IMR-90 (cell line): Measurements from ENCODE around the gene CST11. TPM values are rescaled to one million over a fixed set of nuclear protein-coding genes. Genes with fewer than 3 reads are reported as not detected.

Experiments
- ATAC-seq: fragments of 200-7000 bp; cut with Tn5 transposase; 2 replicates; pipeline ENCODE4 v1.9.1; 2020; ENCODE audit warnings: low read depth, mild to moderate bottlenecking, moderate library complexity
- BruUV-seq: library from RNA; stranded (reverse); fragments of 400-500 nt; replicated peaks from 2 replicates; lab custom pipeline; 2021; lab: Mats Ljungman, UMichigan
- CTCF ChIA-PET: fragments of 300-600 bp; formaldehyde crosslinking; extraction: SDS; loops from one replicate; lab custom pipeline; 2021; ENCODE audit warnings: antibody characterized with exemption; lab: Yijun Ruan, JAX
- POLR2A ChIA-PET: fragments of 300-600 bp; sonication (Branson Sonifier 250); formaldehyde crosslinking; loops from one replicate; lab custom pipeline; 2022; ENCODE audit warnings: antibody characterized with exemption; ENCODE audit not compliant: unreplicated experiment; lab: Charles Lee
- DNase-seq: peaks from one replicate; pipeline ENCODE4 v3.0.0; 2013
- H2AFZ ChIP-seq: replicated peaks from 2 replicates; pipeline ENCODE3; 2013; ENCODE audit warnings: low read length, mild to moderate bottlenecking; ENCODE audit not compliant: poor library complexity
- H2AK5ac ChIP-seq: 2 replicates; pipeline ENCODE4 v1.6.1; 2013; ENCODE audit warnings: low read depth, low read length, inconsistent platforms
- H2AK9ac ChIP-seq: replicated peaks from 2 replicates; pipeline ENCODE3; 2013; ENCODE audit warnings: mild to moderate bottlenecking, low read depth, low read length, moderate library complexity; ENCODE audit not compliant: poor library complexity
- H2BK120ac ChIP-seq: 2 replicates; pipeline ENCODE4 v1.6.1; 2013; ENCODE audit warnings: low read depth, low read length, inconsistent platforms
- H2BK15ac ChIP-seq: 3 replicates; pipeline ENCODE4 v1.6.1; 2013; ENCODE audit warnings: low read depth, low read length, inconsistent platforms
- H2BK20ac ChIP-seq: 2 replicates; pipeline ENCODE4 v1.6.1; 2013; ENCODE audit warnings: low read depth, mild to moderate bottlenecking, inconsistent platforms, low read length, moderate library complexity
- H2BK5ac ChIP-seq: 2 replicates; pipeline ENCODE4 v1.6.1; 2013; ENCODE audit warnings: mild to moderate bottlenecking, low read depth, low read length, inconsistent platforms; ENCODE audit not compliant: poor library complexity, severe bottlenecking
- H3K14ac ChIP-seq: replicated peaks from 2 replicates; pipeline ENCODE4 v1.6.1; 2013; ENCODE audit warnings: low read depth, low read length, inconsistent platforms
- H3K18ac ChIP-seq: 2 replicates; pipeline ENCODE4 v1.6.1; 2013; ENCODE audit warnings: low read depth, low read length, control low read depth
- H3K23ac ChIP-seq: 2 replicates; pipeline ENCODE4 v1.6.1; 2013; ENCODE audit warnings: low read depth, low read length, inconsistent platforms
- H3K27ac ChIP-seq: 2 replicates; pipeline ENCODE4 v1.5.1; 2013; ENCODE audit warnings: mild to moderate bottlenecking, control low read depth, low read length; ENCODE audit not compliant: insufficient read depth
- H3K27me3 ChIP-seq: 2 replicates; pipeline ENCODE4 v1.6.1; 2013; ENCODE audit warnings: low read length; ENCODE audit not compliant: control insufficient read depth, insufficient read depth
- H3K36me3 ChIP-seq: 2 replicates; pipeline ENCODE4 v1.6.1; 2013; ENCODE audit warnings: low read length, mixed read lengths; ENCODE audit not compliant: control insufficient read depth, insufficient read depth
- H3K4ac ChIP-seq: 2 replicates; pipeline ENCODE4 v1.6.1; 2013; ENCODE audit warnings: low read depth, low read length, inconsistent platforms
- H3K4me1 ChIP-seq: 2 replicates; pipeline ENCODE4 v1.6.1; 2013; ENCODE audit warnings: low read length, mixed read lengths; ENCODE audit not compliant: control insufficient read depth, insufficient read depth
- H3K4me2 ChIP-seq: 2 replicates; pipeline ENCODE4 v1.6.1; 2013; ENCODE audit warnings: low read depth, mild to moderate bottlenecking, control low read depth, low read length, moderate library complexity
- H3K4me3 ChIP-seq: 2 replicates; pipeline ENCODE4 v1.5.1; 2013; ENCODE audit warnings: low read depth, mild to moderate bottlenecking, control low read depth, low read length, moderate library complexity; ENCODE audit not compliant: insufficient read depth
- H3K56ac ChIP-seq: 2 replicates; pipeline ENCODE4 v1.6.1; 2013; ENCODE audit warnings: low read length, inconsistent platforms; ENCODE audit not compliant: insufficient read depth; ENCODE audit errors: extremely low read depth
- H3K79me1 ChIP-seq, 2 experiments: 2 replicates each; pipeline ENCODE4 v1.6.1; 2013; ENCODE audit warnings: low read length in 2 of 2, inconsistent platforms in 1 of 2, low read depth in 1 of 2
- H3K9ac ChIP-seq: 2 replicates; pipeline ENCODE4 v1.6.1; 2013; ENCODE audit warnings: low read depth, low read length, control low read depth
- H3K9me1 ChIP-seq: 2 replicates; pipeline ENCODE4 v1.6.1; 2013; ENCODE audit warnings: low read length, inconsistent platforms; ENCODE audit not compliant: insufficient read depth
- H3K9me3 ChIP-seq: 2 replicates; pipeline ENCODE4 v1.6.1; 2013; ENCODE audit warnings: low read length; ENCODE audit not compliant: control insufficient read depth, insufficient read depth
- H4K20me1 ChIP-seq: 2 replicates; pipeline ENCODE4 v1.6.1; 2013; ENCODE audit warnings: low read length, inconsistent platforms; ENCODE audit not compliant: insufficient read depth
- H4K5ac ChIP-seq: 2 replicates; pipeline ENCODE4 v1.6.1; 2013; ENCODE audit warnings: mild to moderate bottlenecking, low read depth, low read length, control low read depth
- H4K8ac ChIP-seq, 2 experiments: 2 replicates each; pipeline ENCODE4 v1.6.1; 2013; ENCODE audit warnings: low read depth in 2 of 2, low read length in 2 of 2, control low read depth in 1 of 2, inconsistent platforms in 1 of 2
- H4K91ac ChIP-seq: 2 replicates; pipeline ENCODE4 v1.6.1; 2013; ENCODE audit warnings: low read depth, low read length, inconsistent platforms; ENCODE audit not compliant: insufficient read depth
- CEBPB ChIP-seq: IDR thresholded peaks from 2 replicates; pipeline ENCODE4 v1.6.1; 2012; ENCODE audit warnings: low read depth, low read length, improper control_type of control experiment
- CHD1 ChIP-seq: IDR thresholded peaks from 2 replicates; pipeline ENCODE4 v1.6.1; 2012; ENCODE audit warnings: low read depth, low read length, improper control_type of control experiment
- FOS ChIP-seq: fragments of 150-350 bp; IDR thresholded peaks from 2 replicates; pipeline ENCODE4 v1.6.1; 2016; ENCODE audit warnings: low read depth, low read length
- POLR2A ChIP-seq: IDR thresholded peaks from 2 replicates; pipeline ENCODE4 v1.6.1; 2012; ENCODE audit warnings: mild to moderate bottlenecking, low read depth, low read length
- RCOR1 ChIP-seq: IDR thresholded peaks from 2 replicates; pipeline ENCODE4 v1.6.1; 2012; ENCODE audit warnings: mild to moderate bottlenecking, low read length, improper control_type of control experiment; ENCODE audit not compliant: insufficient replicate concordance
- RFX5 ChIP-seq: IDR thresholded peaks from 2 replicates; pipeline ENCODE4 v1.8.0; 2012; ENCODE audit warnings: low read depth, mild to moderate bottlenecking, low read length, moderate library complexity
- USF2 ChIP-seq: fragments of 150-350 bp; IDR thresholded peaks from 2 replicates; pipeline ENCODE4 v1.6.1; 2017; ENCODE audit warnings: mild to moderate bottlenecking, antibody characterized with exemption, low read length, low read depth
- WGBS, 2 experiments: methylation state at CpG; one replicate each; pipeline versions ENCODE4 v1.1.5 to v1.1.7; 2013; ENCODE audit warnings: missing lambda C conversion rate in 2 of 2; ENCODE audit not compliant: insufficient read length in 1 of 2; ENCODE audit errors: extremely low coverage in 2 of 2; 5-methylcytosine and 5-hydroxymethylcytosine counted together
- dilution Hi-C: fragments of 300-500 bp; cut with HindIII; formaldehyde crosslinking; loops from one replicate; pipeline ENCODE4 v1.14.3; 2018; ENCODE audit warnings: low sequenced_read_pairs; ENCODE audit not compliant: unreplicated experiment
- in situ Hi-C: fragments of 300-500 bp; cut with MboI; formaldehyde crosslinking; loops from 3 replicates; pipeline ENCODE4 v1.14.3; 2019; ENCODE audit warnings: low sequenced_read_pairs, inconsistent platforms, mixed read lengths
- intact Hi-C: fragments of 100-400 bp; cut with micrococcal nuclease; formaldehyde crosslinking; loops from 2 replicates; pipeline ENCODE4 v1.10.0; 2022
- polyA plus RNA-seq, 3 experiments: library from polyadenylated mRNA; depleted of rRNA; stranded (reverse); fragments of >200 nt; gene quantifications; 2 replicates each; pipeline ENCODE4 v1.2.3, GENCODE V29; 2012; ENCODE audit warnings: low replicate concordance in 1 of 3
- total RNA-seq: library from RNA; depleted of rRNA; stranded (reverse); fragments of >200 nt; gene quantifications from 2 replicates; pipeline ENCODE4 v1.2.3, GENCODE V29; 2012
- TF ChIP-seq, protein P1 (sequence below): fragments of 150-350 bp; IDR thresholded peaks from 2 replicates; pipeline ENCODE4 v1.6.1; 2016; ENCODE audit warnings: low read depth, mild to moderate bottlenecking, low read length, moderate library complexity, borderline replicate concordance

CST11 gene
- total and polyA plus RNA-seq, 2 of the 4 experiments (the other 2 are of a cell fraction): not detected

- no peak overlapping the region for H3K4me3 ChIP-seq
- WGBS, 2 experiments: 63% methylated on average over 3 of the region's 7 CpGs; no CpG with 5 or more reads in 1 of the 2 experiments
- no peaks in the 10 kb centered on the region for H3K9me3 ChIP-seq
- H2BK120ac ChIP-seq: no peak overlapping the region
- no peak overlapping the region for H3K27ac ChIP-seq
- TF ChIP-seq, protein P1, sequence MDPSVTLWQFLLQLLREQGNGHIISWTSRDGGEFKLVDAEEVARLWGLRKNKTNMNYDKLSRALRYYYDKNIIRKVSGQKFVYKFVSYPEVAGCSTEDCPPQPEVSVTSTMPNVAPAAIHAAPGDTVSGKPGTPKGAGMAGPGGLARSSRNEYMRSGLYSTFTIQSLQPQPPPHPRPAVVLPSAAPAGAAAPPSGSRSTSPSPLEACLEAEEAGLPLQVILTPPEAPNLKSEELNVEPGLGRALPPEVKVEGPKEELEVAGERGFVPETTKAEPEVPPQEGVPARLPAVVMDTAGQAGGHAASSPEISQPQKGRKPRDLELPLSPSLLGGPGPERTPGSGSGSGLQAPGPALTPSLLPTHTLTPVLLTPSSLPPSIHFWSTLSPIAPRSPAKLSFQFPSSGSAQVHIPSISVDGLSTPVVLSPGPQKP: no peak
- TF ChIP-seq CHD1 (no peak), RFX5 (no peak), CEBPB (no peak), FOS (no peak), RCOR1 (no peak), USF2 (no peak), POLR2A (no peak)
- H2BK20ac ChIP-seq: no peak overlapping the region
- H2AK9ac ChIP-seq: no peak overlapping the region
- no peaks in the 10 kb centered on the region for H3K4me1 ChIP-seq
- no peaks in the 10 kb centered on the region for H3K36me3 ChIP-seq
- no peak overlapping the region for H4K91ac ChIP-seq
- CTCF ChIA-PET: no interaction called here
- H3K9ac ChIP-seq: no peak overlapping the region
- H3K27me3 ChIP-seq: peaks cover 10% of the 10 kb centered on the region
- DNase-seq: no peak
- H3K4me2 ChIP-seq: no peak overlapping the region
- no peak overlapping the region for H3K14ac ChIP-seq
- POLR2A ChIA-PET: no interaction called here
- ATAC-seq: no peak
- H2BK5ac ChIP-seq: no peak overlapping the region
- H3K18ac ChIP-seq: no peak overlapping the region
- no peak overlapping the region for H2AFZ ChIP-seq
- no peaks in the 10 kb centered on the region for H4K20me1 ChIP-seq
- no TSS peak for BruUV-seq
- intact Hi-C loops: no loop called here
- H3K9me1 ChIP-seq: no peaks in the 10 kb centered on the region
- H3K23ac ChIP-seq: no peak overlapping the region
- dilution Hi-C loops: no loop called here
- no peak overlapping the region for H2AK5ac ChIP-seq
- H4K5ac ChIP-seq: no peak overlapping the region
- H4K8ac ChIP-seq: no peak overlapping the region
- in situ Hi-C loops: no loop called here
- no peak overlapping the region for H2BK15ac ChIP-seq
- no peaks in the 10 kb centered on the region for H3K79me1 ChIP-seq
- H3K56ac ChIP-seq: no peak overlapping the region
- no peak overlapping the region for H3K4ac ChIP-seq
These were observed 18.0 kb downstream of the CST11 start for GRCh38 chr20:23434521-23435313.
